ENCODE results near the gene HSFX4. TPM values are rescaled to one million over a fixed set of nuclear protein-coding genes. Genes with fewer than 3 reads are reported as not detected.
A peak's percentile ranks its signal among the peaks of the same experiment; 100 is the strongest.

HSFX4 gene
- total and polyA plus RNA-seq, 2 experiments from 2014 or later: not detected

GRCh38 chrX:149962010-149962409, 32.6 kb downstream of the HSFX4 start (continued):
- no peak for TF ChIP-seq REST (IDR thresholded peaks at IDR 0.05; ENCODE audit: unreplicated experiment)
- TF ChIP-seq CTCF (conservative IDR thresholded peaks at IDR 0.05; ENCODE audit: low read depth in 2 of 2): no peak
- TF ChIP-seq NANOG (IDR thresholded peaks at IDR 0.05; ENCODE audit: borderline replicate concordance): no peak
- no peak for TF ChIP-seq EZH2phosphoT487 (IDR thresholded peaks at IDR 0.05; ENCODE audit: unreplicated experiment)
- TF ChIP-seq JUNB (IDR thresholded peaks at IDR 0.05; ENCODE audit: unreplicated experiment): no peak
- TF ChIP-seq ZNF331 (CRISPR knock-in tag; IDR thresholded peaks at IDR 0.05; ENCODE audit: low read depth): no peak
- TF ChIP-seq STAT1 (IDR thresholded peaks at IDR 0.05; ENCODE audit: unreplicated experiment): no peak

- peak; percentile 61 for DNase-seq (ENCODE audit: low spot score)
- no peak overlapping the region for H2AFZ ChIP-seq
- TF ChIP-seq ZNF462 (CRISPR knock-in tag; IDR thresholded peaks at IDR 0.05) (no peak), POLR2AphosphoS5 (IDR thresholded peaks at IDR 0.05; ENCODE audit: low read depth) (no peak), EZH2 (IDR thresholded peaks at IDR 0.05; ENCODE audit: low read depth, unreplicated experiment) (no peak), CTCF (conservative IDR thresholded peaks at IDR 0.05; ENCODE audit: low read depth in 2 of 2) (peak; percentile 53 to 81)
Measured at GRCh38 chrX:149962859-149963757, 33.7 kb downstream of the HSFX4 start.

More at GRCh38 chrX:149962859-149963757, 33.7 kb downstream of the HSFX4 start:
- Histone ChIP-seq H3K27me3 (ENCODE audit: insufficient read depth) (no peaks in the 10 kb centered on the region), H3K36me3 (ENCODE audit: insufficient read depth) (no peaks in the 10 kb centered on the region), H3F3A (replicated peaks; ENCODE audit: low read depth) (no peaks in the 10 kb centered on the region), H3K9me2 (ENCODE audit: insufficient read depth) (no peaks in the 10 kb centered on the region), H4K20me1 (replicated peaks; ENCODE audit: insufficient read depth) (no peaks in the 10 kb centered on the region), H3K4me1 (ENCODE audit: insufficient read depth) (no peaks in the 10 kb centered on the region), H3K4me2 (no peak overlapping the region), H3K4me3 (no peak overlapping the region), H3K27ac (ENCODE audit: low read depth) (no peak overlapping the region), H3K79me2 (replicated peaks; ENCODE audit: insufficient read depth) (no peaks in the 10 kb centered on the region)
- no peak overlapping the region for H3K4me3 Mint-ChIP-seq
- H3K27me3 Mint-ChIP-seq (ENCODE audit: insufficient read depth, low read depth, poor library complexity): no peaks in the 10 kb centered on the region
- peaks cover 2% of the 10 kb centered on the region; the same call in 2 of the 3 replicates for H3K4me1 Mint-ChIP-seq
- H3K27ac Mint-ChIP-seq: peak overlapping the region; percentile 41
- H3K9me3 Mint-ChIP-seq: no peaks in the 10 kb centered on the region
- H3K36me3 Mint-ChIP-seq (ENCODE audit: low read depth): peaks cover 15% of the 10 kb centered on the region; the same call in 2 of the 3 replicates
- ATAC-seq: peak; percentile 90
